Measurements from ENCODE around the gene SEMA5A. TPM values are rescaled to one million over a fixed set of nuclear protein-coding genes. Genes with fewer than 3 reads are reported as not detected.
A peak's percentile ranks its signal among the peaks of the same experiment; 100 is the strongest.

Gene SEMA5A
- total RNA-seq, 1 experiment from 2014 or later = not detected

DNA sequence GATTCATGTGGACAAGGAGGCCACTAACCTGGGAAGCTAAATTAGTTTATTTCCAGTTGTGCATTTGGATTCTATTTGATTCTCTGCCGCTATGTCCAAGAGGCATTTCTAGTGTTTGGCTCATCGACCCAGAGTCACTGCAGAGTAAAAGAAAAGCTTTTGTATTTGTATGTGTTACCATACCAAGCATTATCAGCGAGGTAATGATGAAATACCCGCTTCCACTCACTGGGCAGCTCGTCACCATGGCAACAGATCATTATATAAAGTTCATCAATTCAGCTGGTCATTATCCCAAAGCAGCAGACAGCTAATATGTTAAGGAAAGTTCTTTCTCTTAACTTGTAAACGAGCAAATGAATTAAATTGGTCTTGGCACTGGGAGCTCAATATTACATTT is 380.3 kb downstream of the SEMA5A start:
- Histone ChIP-seq H3K4me1 (no peaks in the 10 kb centered on the region), H3K4me3 (no peak overlapping the region), H3K27me3 (no peaks in the 10 kb centered on the region), H3K36me3 (no peaks in the 10 kb centered on the region), H3K27ac (no peak overlapping the region), H3K9me3 (replicated peaks) (no peaks in the 10 kb centered on the region)
- no peak for DNase-seq

DNA sequence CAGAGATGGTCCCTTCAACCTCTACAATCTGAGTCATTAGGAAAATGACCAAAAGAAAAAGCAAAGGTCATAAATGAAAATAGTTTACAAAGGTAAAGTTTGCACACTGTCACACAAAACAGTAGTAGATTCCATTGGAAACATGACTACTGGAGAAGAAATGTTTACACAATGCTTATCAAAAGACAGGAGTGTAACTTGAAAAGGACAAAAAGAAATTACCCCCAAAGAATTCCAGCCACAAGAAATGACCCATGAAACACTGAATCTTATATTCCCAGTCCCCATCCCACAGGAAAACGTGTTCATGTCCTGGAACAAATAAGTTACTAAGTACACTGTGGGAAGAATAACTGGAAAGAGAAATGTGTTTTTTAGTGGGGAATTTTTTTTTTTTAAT is 385.1 kb downstream of the SEMA5A start:
- Histone ChIP-seq H3K9me3 (replicated peaks) (no peaks in the 10 kb centered on the region), H3K4me3 (no peak overlapping the region), H3K4me1 (no peaks in the 10 kb centered on the region), H3K36me3 (no peaks in the 10 kb centered on the region), H3K27ac (no peak overlapping the region), H3K27me3 (no peaks in the 10 kb centered on the region)
- no peak for DNase-seq

DNA sequence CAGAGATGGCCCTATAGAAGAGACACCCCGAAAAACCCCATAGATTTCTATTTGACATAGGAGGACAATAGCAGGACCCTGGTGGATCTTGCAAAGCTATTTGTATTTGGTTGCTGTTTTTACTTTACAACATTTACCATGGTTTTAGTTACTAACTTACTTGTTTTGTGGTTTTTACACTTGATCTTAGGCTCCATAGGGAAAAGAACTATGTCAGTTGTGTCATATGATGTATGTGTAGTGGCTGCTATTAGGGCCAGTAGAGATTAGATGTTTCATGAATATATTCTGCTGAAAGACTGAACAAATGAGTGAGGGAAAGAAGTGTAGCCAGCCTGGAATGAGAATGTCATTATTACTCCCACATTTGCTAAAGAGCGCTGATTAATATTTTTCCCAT is 388.1 kb downstream of the SEMA5A start:
- DNase-seq = no peak
- H3K4me3 ChIP-seq = no peak overlapping the region
- no peaks in the 10 kb centered on the region for H3K36me3 ChIP-seq
- H3K9me3 ChIP-seq (replicated peaks) = no peaks in the 10 kb centered on the region
- no peak overlapping the region for H3K27ac ChIP-seq
- no peaks in the 10 kb centered on the region for H3K4me1 ChIP-seq
- no peaks in the 10 kb centered on the region for H3K27me3 ChIP-seq

DNA sequence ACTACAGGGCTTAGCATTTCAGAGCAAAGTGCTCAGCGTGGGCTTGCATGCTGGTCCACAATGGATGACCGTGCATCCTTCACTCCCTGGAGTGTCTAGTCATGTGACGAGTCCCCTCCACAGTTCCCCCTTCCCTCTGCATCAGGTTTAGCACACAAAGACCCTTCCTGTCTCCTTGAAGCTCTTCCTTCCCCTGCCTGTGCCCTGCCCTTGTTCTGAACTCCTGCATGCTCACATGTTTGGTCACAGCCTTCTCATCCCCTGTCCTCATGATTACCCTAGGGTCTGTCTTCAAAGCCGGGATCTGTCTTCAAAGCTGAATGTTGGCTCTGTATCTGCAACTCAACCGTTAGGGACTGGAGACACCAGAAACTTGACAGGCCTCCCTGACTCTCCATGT is 388.9 kb downstream of the SEMA5A start:
- H3K4me3 ChIP-seq = no peak overlapping the region
- no peaks in the 10 kb centered on the region for H3K9me3 ChIP-seq (replicated peaks)
- no peaks in the 10 kb centered on the region for H3K36me3 ChIP-seq
- no peak overlapping the region for H3K27ac ChIP-seq
- H3K27me3 ChIP-seq = no peaks in the 10 kb centered on the region
- H3K4me1 ChIP-seq = no peaks in the 10 kb centered on the region
- DNase-seq = no peak

DNA sequence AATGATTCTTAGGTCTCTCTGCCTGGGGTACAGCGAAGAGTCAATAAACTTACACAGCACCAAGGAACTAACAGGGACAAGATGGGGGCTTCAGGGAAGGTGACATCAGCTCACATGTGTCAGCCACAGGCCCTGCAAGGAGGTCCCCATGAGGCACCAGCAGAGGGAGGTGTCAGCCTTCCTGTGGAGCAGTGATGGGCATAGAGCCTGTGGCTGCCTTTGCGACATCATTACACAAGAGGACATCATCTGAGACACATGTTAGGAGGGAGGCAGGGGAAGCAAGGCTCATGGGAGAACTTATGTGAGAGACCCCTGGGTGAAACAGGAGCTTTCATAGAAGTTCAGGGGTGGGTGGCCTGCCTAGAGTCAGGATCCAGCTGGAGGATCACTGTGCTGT is 389.6 kb downstream of the SEMA5A start:
- Histone ChIP-seq H3K27ac (no peak overlapping the region), H3K4me3 (no peak overlapping the region), H3K9me3 (replicated peaks) (no peaks in the 10 kb centered on the region), H3K27me3 (no peaks in the 10 kb centered on the region), H3K4me1 (no peaks in the 10 kb centered on the region), H3K36me3 (no peaks in the 10 kb centered on the region)
- DNase-seq = peak; percentile 5 to 10

DNA sequence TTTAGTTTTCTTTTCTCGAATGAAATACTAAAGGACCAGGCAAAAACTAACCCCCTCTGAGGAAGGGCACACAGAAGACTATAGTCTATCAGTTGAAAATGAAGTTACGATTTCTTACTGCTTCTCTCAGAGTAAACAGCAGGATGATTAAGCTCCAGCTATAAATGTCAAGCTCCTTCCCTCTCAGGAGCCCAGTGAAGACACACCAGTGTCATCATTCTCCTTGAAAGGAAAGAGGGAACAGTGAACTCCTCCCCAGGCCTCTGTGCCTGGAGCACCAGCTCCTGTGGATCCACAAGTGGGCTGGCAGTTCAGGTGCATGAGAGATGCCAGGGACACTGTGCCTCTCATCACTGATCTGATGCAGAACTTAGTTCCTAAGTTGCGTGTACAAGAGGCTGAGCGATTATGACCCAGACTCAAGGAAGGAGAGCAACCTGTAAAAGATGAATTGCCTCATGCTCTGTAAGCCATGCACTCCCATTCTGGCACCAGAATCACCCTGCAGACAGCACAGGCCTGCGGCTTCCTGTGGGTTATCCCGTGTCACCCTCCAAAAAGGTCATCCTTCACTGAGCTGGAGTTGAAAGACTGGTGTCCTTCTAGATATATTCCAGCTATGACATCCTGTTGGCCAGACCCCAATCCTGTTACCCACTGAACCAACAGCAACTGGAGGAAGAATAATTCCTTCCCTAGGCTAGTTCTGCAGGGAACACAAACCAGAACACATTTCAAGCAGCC is 394.0 kb downstream of the SEMA5A start:
- Histone ChIP-seq H3K4me1 (no peaks in the 10 kb centered on the region), H3K27ac (no peak overlapping the region), H3K36me3 (no peaks in the 10 kb centered on the region), H3K27me3 (no peaks in the 10 kb centered on the region), H3K4me3 (no peak overlapping the region), H3K9me3 (replicated peaks) (no peaks in the 10 kb centered on the region)
- DNase-seq = no peak

GRCh38 chr5:9149988-9150387 is 395.9 kb downstream of the SEMA5A start:
- no peaks in the 10 kb centered on the region for H3K9me3 ChIP-seq (replicated peaks)
- no peaks in the 10 kb centered on the region for H3K4me1 ChIP-seq
- no peak overlapping the region for H3K27ac ChIP-seq
- no peak for DNase-seq
- H3K27me3 ChIP-seq = no peaks in the 10 kb centered on the region
- no peak overlapping the region for H3K4me3 ChIP-seq
- H3K36me3 ChIP-seq = no peaks in the 10 kb centered on the region

DNA sequence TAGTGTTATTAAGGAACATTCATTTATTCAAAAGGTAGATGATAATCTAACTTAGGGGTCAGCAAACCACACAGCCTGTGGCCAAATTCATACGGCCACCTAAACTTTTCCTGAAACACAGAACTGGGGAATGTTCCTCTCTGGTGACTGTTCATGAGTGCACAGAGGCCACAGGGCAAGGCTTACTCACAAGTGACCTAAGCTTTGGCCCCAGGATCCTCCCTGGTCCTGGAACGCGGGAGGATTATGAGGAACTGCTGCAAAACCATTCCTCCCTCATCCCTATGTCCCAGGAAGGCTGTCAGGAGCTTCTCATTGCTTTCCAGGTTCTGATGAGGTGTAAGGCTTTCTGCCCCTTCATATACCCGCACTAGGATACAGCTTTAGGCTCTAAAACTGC is 397.6 kb downstream of the SEMA5A start:
- H3K4me3 ChIP-seq = no peak overlapping the region
- no peaks in the 10 kb centered on the region for H3K27me3 ChIP-seq
- no peak overlapping the region for H3K27ac ChIP-seq
- no peaks in the 10 kb centered on the region for H3K36me3 ChIP-seq
- DNase-seq = no peak
- H3K9me3 ChIP-seq (replicated peaks) = no peaks in the 10 kb centered on the region
- H3K4me1 ChIP-seq = no peaks in the 10 kb centered on the region

DNA sequence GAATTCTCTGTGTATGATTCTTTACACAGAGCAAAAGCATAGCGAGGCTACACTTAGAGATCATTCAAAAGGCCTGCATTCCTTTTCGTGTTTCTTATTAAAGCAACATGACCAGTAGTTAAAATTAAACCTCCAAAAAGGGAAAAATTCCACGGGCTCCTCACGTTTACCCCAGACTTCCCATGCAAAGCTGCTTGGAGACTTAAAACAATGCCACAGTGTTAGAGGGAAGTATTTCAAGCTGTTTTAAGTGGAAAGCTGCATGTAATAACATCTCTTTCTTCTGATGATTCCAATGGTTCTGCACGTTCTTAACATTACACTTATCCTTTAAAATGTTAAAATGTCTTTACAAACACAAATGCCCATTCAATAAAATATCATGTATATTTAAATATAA is 405.2 kb downstream of the SEMA5A start:
- Histone ChIP-seq H3K27ac (no peak overlapping the region), H3K36me3 (no peaks in the 10 kb centered on the region), H3K9me3 (replicated peaks) (no peaks in the 10 kb centered on the region), H3K27me3 (no peaks in the 10 kb centered on the region), H3K4me3 (no peak overlapping the region), H3K4me1 (no peaks in the 10 kb centered on the region)
- DNase-seq = no peak

DNA sequence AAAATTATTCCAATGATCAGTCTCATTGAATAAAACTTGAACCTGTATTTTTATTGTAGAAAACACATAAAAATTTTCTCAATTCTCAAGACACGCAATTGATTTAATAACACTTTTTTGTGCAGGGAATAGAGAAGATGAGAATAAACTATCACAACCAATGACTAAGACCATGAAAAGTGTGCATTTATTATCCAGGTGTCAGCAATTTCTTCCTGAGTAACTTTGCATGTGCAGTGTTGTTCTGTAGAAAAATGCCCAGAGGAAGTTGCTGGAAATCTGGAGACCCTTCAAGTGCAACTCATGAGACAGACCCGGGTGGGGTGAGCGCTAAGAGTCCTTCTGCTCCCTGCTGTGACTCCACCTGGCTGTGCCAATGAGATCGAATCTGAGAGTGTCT is 405.7 kb downstream of the SEMA5A start:
- no peak for DNase-seq
- H3K9me3 ChIP-seq (replicated peaks) = no peaks in the 10 kb centered on the region

GRCh38 chr5:9139344-9139743 is 406.5 kb downstream of the SEMA5A start:
- no peaks in the 10 kb centered on the region for H3K9me3 ChIP-seq (replicated peaks)
- no peak overlapping the region for H3K27ac ChIP-seq
- DNase-seq = no peak
- no peaks in the 10 kb centered on the region for H3K36me3 ChIP-seq
- no peak overlapping the region for H3K4me3 ChIP-seq
- H3K4me1 ChIP-seq = no peaks in the 10 kb centered on the region
- no peaks in the 10 kb centered on the region for H3K27me3 ChIP-seq

More for the DNA sequence above, 405.7 kb downstream of the SEMA5A start:
- Histone ChIP-seq H3K36me3 (no peaks in the 10 kb centered on the region), H3K27ac (no peak overlapping the region), H3K4me1 (no peaks in the 10 kb centered on the region), H3K4me3 (no peak overlapping the region), H3K27me3 (no peaks in the 10 kb centered on the region)

- no peaks in the 10 kb centered on the region for H3K27me3 ChIP-seq
- H3K4me1 ChIP-seq = no peaks in the 10 kb centered on the region
- H3K4me3 ChIP-seq = no peak overlapping the region
- no peak for DNase-seq
- H3K9me3 ChIP-seq (replicated peaks) = no peaks in the 10 kb centered on the region
- no peak overlapping the region for H3K27ac ChIP-seq
- H3K36me3 ChIP-seq = no peaks in the 10 kb centered on the region
Observed at GRCh38 chr5:9128136-9128535, 417.7 kb downstream of the SEMA5A start.

DNA sequence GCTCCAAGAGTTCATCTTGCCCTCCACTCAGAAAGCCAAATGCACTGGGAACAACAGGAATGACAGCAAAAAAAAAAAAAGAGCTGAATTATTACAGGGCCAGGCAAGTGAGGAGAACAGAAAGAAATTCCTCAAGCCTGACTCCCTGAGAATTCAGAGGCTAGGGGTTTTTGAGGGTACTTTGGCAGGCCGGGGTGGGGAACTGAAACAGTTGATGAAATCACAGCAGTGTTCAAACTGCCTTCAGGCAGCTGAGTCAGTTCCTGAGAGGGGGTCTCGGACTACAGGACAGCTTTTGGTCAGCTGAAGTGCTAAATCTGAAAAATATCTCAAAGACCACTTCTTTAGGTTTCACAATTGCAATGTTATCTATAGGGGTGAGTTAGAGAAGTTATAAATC is 419.4 kb downstream of the SEMA5A start:
- no peak overlapping the region for H3K27ac ChIP-seq
- no peaks in the 10 kb centered on the region for H3K9me3 ChIP-seq (replicated peaks)
- DNase-seq = no peak
- no peaks in the 10 kb centered on the region for H3K27me3 ChIP-seq
- H3K4me1 ChIP-seq = no peaks in the 10 kb centered on the region
- H3K36me3 ChIP-seq = no peaks in the 10 kb centered on the region
- H3K4me3 ChIP-seq = no peak overlapping the region

DNA sequence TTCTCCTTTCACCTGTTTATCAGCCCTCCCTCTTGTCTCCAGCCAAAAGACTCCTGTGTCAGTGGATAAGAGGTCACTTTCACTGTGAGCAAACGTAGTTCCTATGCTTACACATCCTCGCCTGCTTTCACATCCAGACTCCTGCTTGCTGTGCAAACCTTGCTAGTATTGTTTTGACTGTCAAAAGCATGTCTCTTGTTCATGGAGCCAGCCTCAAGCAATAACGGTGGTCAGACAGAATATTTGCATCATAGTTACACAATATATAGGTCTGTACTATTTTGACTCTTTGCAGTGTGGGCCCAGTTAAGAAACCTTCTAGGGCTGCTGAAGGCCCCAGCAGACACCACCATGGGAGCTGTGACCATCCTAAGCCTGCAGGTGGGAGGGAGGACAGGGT is 420.0 kb downstream of the SEMA5A start:
- no peaks in the 10 kb centered on the region for H3K27me3 ChIP-seq
- no peak overlapping the region for H3K4me3 ChIP-seq
- no peaks in the 10 kb centered on the region for H3K9me3 ChIP-seq (replicated peaks)
- no peak for DNase-seq
- no peaks in the 10 kb centered on the region for H3K36me3 ChIP-seq
- no peaks in the 10 kb centered on the region for H3K4me1 ChIP-seq
- H3K27ac ChIP-seq = no peak overlapping the region

DNA sequence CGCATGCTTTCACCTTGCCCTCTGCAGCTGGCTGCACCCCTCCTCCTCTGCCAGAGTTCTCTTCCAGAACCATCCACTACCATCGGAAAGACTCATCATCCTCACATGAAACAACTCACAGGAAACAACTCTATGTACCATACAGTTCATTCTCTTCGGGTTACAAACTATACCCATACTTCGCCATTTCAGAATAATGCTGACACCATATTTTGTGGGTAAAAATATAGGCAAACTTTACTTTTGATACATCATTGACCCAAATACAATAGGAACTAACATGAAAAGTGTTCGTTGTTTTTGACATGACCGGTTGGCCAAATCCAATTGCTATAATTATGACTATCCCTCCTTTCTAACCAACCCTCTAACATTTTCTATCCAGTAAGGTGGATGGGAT is 421.0 kb downstream of the SEMA5A start:
- H3K4me3 ChIP-seq = no peak overlapping the region
- no peak for DNase-seq
- no peak overlapping the region for H3K27ac ChIP-seq
- H3K36me3 ChIP-seq = no peaks in the 10 kb centered on the region
- no peaks in the 10 kb centered on the region for H3K9me3 ChIP-seq (replicated peaks)
- H3K27me3 ChIP-seq = no peaks in the 10 kb centered on the region
- H3K4me1 ChIP-seq = no peaks in the 10 kb centered on the region

DNA sequence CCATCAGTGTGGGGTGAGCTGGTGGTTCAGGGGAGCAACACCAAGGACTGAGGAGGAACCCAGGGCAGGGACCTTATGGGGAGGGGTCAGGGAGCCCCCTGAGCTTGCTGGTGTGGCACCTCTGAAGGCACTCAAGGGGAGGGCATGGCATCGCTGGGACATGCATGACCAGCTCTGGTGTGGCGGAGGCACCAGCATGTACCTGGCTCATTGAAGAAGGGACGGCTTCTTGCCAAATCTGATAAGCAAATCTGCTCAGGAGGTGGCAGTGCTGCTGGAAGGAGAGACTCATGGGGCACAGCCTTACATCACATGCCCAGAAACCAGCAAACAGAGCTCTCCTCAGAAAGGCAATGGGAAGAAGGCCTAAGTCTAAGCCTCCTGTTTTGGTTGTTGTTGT is 421.8 kb downstream of the SEMA5A start:
- Histone ChIP-seq H3K9me3 (replicated peaks) (no peaks in the 10 kb centered on the region), H3K4me1 (no peaks in the 10 kb centered on the region), H3K27ac (no peak overlapping the region), H3K27me3 (no peaks in the 10 kb centered on the region), H3K36me3 (no peaks in the 10 kb centered on the region), H3K4me3 (no peak overlapping the region)
- DNase-seq = no peak
